HG03108 (cell line): Measurements from ENCODE around the gene FABP1.

ENCODE experiments used
- ATAC-seq: cut with Tn5 transposase; IDR thresholded peaks from one replicate; pipeline ENCODE4 v1.9.1; 2021; ENCODE audit warnings: moderate library complexity; ENCODE audit not compliant: unreplicated experiment

The FABP1 gene

GRCh38 chr2:88137833-88138232, 10.0 kb upstream of the FABP1 start:
- no peak for ATAC-seq

- no peak for ATAC-seq
Observed at GRCh38 chr2:88136817-88137216, 9.0 kb upstream of the FABP1 start.

- no peak for ATAC-seq
Observed at GRCh38 chr2:88133875-88134274, 6.0 kb upstream of the FABP1 start.

GRCh38 chr2:88131999-88132368, 4.1 kb upstream of the FABP1 start:
- no peak for ATAC-seq

- ATAC-seq: no peak
Observed at GRCh38 chr2:88131201-88131998, 3.5 kb upstream of the FABP1 start.

GRCh38 chr2:88129313-88129959, 1.6 kb upstream of the FABP1 start:
- no peak for ATAC-seq

- ATAC-seq: no peak
Observed at GRCh38 chr2:88128654-88129312, 921 bp upstream of the FABP1 start.

- ATAC-seq: no peak
Observed at GRCh38 chr2:88127638-88127887, 299 bp downstream of the FABP1 start.

- no peak for ATAC-seq
Observed at GRCh38 chr2:88126772-88127637, 857 bp downstream of the FABP1 start.

GRCh38 chr2:88125924-88126771, 1.7 kb downstream of the FABP1 start:
- ATAC-seq: no peak

- ATAC-seq: no peak
Observed at GRCh38 chr2:88125344-88125923, 2.4 kb downstream of the FABP1 start.

GRCh38 chr2:88123975-88124917, 3.6 kb downstream of the FABP1 start:
- no peak for ATAC-seq

- ATAC-seq: no peak
Observed at GRCh38 chr2:88123164-88123974, 4.5 kb downstream of the FABP1 start.

- no peak for ATAC-seq
Observed at GRCh38 chr2:88122141-88122884, 5.5 kb downstream of the FABP1 start.

- ATAC-seq: no peak
Observed at GRCh38 chr2:88121678-88122077, 6.2 kb downstream of the FABP1 start.

- ATAC-seq: no peak
Observed at GRCh38 chr2:88117973-88118372, 9.9 kb downstream of the FABP1 start.

- no peak for ATAC-seq
Observed at GRCh38 chr2:88116669-88117432, 11.0 kb downstream of the FABP1 start.
